HPDE6-E6E7 (cell line): ENCODE data around the gene ADD1.

Experiments used
- DNase-seq: peaks from one replicate; pipeline ENCODE4 v3.0.0; 2011; ENCODE audit warnings: missing footprints; ENCODE audit errors: extremely low spot score

Gene ADD1

GRCh38 chr4:2963966-2964471 lies 120.4 kb downstream of the ADD1 start:
- DNase-seq: no peak

- DNase-seq: no peak
Measured at GRCh38 chr4:2964706-2965258, 121.1 kb downstream of the ADD1 start.

GRCh38 chr4:2965262-2965661 lies 121.6 kb downstream of the ADD1 start:
- DNase-seq: no peak

- no peak for DNase-seq
Measured at GRCh38 chr4:2968381-2968780, 124.7 kb downstream of the ADD1 start.

GRCh38 chr4:2971275-2971674 lies 127.6 kb downstream of the ADD1 start:
- no peak for DNase-seq

- peak; percentile 38 for DNase-seq
Measured at GRCh38 chr4:2977211-2978088, 133.8 kb downstream of the ADD1 start.
